Left renal pelvis (tissue), 4 donors: Measurements from ENCODE around the gene JUND. TPM values are rescaled to one million over a fixed set of nuclear protein-coding genes. Genes with fewer than 3 reads are reported as not detected.
A peak's percentile ranks its signal among the peaks of the same experiment; 100 is the strongest.
"Not testable (repeated sequence)": the region's sequence is repeated elsewhere in the genome, so short reads cannot be mapped to it uniquely, and the experiment has no call there.

Experiments used
- DNase-seq, 4 donors: peaks; one replicate each; pipeline ENCODE4 v3.0.0-alpha.2; 2013; ENCODE audit warnings: low read depth in 4 of 4, low spot score in 3 of 4
- polyA plus RNA-seq, 4 donors: library from polyadenylated mRNA; unstranded; fragments of 120-200 nt; gene quantifications; one replicate each; pipeline ENCODE4 v1.2.1, GENCODE V29; 2013; ENCODE audit not compliant: insufficient read length in 4 of 4

Gene JUND
- polyA plus RNA-seq = 100 to 1,000 TPM in 2 of 4 donors, 10 to 100 TPM in 2; 57.4 to 363 (median 84.8) TPM

DNA sequence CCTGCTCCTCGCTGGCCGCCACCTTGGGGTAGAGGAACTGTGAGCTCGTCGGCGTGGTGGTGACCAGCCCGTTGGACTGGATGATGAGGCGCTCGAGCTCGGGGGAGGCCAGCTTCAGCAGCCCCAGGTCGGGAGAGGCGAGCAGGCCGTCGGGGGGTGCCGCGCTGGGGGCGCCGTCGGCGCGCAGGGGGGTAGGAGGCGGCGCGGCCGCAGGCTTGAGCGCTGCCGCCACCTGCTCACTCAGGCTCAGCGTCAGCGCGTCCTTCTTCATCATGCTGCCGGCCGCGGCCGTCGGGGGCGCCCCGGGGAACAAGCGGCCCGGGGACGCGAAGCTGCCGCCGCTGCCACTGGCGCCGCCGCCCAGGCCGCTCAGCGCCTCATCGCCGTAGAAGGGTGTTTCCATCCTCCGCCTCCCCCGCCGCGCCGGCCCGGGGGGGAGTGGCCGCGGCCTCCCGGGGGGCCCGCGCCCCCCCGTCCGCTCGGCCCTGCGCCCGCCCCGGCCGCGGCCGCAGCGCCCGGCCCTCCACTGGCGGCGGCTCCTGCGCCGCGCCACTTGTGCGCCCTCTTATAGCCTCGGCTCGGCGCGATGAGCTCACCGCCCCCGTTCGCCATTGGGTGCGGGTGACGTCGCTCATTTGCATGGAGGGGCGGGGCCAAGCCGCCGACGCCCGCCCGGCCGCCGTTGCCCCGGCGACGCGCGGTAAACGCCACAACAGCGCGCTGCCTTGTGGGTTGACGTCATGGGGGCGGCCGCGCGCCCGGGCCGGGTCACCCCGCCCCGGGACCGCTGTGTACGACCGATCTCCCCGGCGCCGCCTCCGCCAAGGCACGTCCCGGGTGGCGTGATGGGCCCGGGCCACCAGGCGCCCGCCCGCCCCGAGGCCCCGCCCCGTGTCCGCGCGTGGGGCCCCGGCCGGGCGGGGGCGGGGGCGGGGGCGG, at the start of gene JUND:
TSS of gene JUND (minus strand) at position 541 of the 939 bp plus-strand sequence. CDS start at position 403, 138 bp downstream.
- DNase-seq = peak; percentile 90 to 96 (median 94)

DNA sequence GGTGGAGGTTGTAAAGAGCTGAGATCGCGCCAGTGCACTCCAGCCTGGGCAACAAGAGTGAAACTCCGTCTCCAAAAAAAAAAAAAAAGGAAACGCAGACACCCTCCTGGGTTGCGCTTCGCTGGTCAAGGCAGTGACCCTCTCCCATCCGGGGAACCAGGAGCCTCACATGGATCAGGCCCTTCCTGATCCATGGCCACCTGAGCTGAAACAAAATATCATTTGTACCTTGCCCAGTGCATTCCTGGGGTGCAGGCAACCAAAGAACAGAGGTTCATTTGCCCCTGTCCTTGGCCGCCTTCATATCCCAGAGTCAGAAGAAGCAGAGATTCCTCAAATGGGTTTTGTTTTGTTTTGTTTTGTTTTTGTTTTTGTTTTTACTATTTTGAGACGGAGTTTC, 49.4 kb upstream of the JUND start:
- no peak for DNase-seq

DNA sequence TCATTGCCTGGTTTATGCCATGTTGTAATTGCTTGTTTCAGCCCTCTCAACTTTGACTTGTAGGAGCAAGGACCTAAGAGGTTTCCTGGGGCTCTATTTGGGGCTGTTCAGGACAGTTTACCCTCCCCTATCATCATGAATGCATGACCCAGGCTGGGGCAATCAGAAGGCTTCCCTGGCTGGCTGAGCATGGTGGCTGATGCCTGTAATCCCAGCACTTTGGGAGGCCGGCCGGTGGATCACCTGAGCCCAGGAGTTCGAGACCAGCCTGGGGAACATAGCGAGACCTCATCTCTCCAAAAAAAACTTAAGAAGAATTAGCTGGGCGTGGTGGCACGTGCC, 47.6 kb upstream of the JUND start:
- DNase-seq = no peak

DNA sequence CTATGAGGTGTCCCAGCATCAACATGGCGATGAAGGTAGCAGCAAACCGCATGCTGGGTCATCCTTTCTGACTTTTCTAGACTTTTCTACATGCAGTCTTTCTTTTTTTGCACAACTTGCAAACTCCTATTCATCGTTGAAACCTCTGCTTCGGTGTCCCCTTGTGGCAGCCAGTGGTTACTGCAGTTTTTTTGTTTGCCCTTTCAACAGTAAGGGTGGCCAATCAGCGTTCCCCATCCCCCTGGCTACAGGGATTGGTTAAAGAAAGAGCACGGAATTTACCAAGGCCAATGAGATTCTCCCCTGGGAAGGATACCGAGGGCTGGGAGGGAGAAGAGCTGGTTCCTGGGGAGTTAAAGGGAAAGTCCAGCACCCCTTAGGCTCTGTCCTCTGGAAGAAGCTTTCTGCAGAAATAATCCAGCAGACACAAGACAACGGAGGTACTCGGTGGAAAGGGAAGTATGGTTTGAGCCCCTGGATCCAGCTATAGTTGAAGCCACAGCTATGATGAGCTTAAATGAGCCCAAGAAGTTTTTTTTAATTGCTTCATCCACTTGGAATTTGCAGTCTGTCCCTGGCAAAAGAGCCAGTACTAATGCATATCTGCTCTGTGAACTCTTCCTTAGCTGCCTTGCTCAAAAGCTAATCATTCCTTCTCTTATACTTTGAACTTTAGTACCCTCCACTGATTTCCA, 47.1 kb upstream of the JUND start:
- DNase-seq = peak; percentile 90 to 96 (median 93)

DNA sequence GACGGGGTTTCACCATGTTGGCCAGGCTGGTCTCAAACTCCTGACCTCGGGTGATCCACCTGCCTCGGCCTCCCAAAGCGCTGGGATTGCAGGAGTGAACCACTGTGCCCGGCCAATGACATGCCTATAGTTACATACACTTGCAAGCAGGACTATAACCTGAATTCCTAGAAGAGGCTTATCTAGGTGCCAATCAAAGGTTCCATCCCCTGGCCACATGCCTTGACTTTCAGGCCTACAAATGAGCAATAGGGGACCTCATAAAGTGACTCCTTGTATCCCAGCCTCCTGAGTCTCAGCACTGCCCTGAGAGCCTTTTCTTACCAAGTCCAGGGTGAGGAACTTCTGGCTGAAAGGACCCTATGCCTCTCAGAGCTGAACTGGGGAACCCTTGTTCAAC, 45.4 kb upstream of the JUND start:
- no peak for DNase-seq

DNA sequence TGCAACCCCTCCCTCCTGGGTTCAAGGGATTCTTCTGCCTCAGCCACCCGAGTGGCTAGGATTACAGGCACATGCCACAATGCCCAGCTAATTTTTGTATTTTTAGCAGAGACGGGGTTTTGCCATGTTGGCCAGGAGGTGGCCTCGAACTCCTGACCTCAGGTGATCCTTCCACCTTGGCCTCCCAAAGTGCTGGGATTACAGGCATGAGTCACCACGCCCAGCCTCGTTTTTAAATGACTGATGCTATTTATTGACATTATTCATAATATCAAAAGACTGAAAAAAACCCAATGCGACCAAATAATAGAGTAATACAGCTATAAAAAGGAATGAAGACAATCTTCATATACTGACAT, 42.9 kb upstream of the JUND start:
- DNase-seq = not testable (repeated sequence)

DNA sequence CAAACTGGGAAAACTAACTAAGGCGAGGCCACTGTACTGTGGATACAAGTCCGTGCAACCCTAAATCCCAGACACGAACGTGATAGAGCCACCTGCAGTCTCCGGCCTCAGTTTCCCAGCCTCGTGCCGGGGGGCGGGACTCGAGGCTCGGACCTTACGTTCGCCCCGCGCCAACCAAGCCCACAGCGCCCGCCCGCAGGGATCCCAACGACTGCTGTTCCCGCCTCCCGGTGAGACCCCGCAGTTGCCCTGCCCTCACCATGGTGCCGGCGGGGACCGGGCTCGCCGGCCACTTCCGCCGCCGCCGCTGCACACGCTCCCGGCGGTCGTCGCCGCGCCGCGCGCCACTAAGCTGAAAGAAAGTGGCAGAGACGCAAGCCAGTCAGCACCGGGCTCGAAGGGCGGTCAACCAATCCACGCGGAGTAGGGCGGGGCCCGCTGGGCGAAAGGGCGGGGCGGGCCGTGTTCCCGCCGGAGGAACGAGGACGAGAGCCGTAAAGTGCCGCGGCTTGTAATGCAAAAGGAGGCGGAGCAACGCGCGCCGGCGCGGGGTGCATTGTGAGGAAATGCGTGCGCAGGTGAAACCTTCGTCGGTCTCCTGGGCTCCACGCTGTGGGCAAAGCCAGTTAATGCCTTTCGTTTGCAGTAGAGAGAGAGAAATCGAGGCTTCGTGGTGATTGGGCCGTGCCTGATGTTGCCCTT, 41.5 kb upstream of the JUND start, which contains the start of gene LSM4:
TSS of gene LSM4 (minus strand) at position 318 of the 702 bp plus-strand sequence. CDS start at position 262, 56 bp downstream.
- peak; percentile 89 to 94 (median 93) for DNase-seq

DNA sequence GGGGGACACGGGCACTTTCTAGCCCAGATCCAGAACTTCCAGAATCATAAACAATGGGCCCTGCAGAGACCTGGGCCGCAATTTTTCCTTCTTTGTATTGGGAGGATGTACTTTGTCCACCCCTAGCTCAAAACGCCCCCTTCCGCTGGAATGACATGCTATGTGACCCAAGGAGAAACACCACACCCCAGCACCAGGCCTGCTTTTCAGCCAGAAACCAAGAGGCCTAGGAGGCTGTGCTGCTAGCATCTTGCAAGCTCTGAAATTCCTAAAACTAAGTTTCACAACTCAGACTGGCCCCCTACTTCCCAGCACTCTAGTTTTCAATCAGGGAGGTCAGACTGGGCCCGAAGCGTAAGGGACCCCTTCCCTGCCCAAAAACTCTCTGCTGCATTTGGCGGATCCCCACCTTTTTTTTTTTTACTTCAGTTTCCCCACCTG, 40.9 kb upstream of the JUND start:
- no peak for DNase-seq

DNA sequence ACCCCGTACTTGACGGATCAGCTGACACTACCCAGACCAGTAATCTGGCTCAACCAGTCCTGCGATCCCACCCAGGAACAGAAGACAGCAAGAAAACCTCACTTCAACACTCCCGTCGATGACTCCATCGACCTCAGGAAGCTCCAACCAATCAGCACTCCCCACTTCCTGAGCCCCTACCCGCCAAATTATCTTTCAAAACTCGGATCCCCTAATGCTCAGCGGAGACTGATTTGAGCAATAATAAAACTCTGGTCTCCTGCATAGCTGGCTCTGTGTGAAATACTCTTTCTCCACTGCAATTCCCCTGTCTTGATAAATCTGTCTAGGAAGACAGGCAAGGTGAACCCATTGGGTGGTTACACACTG, 40.3 kb upstream of the JUND start:
- DNase-seq = no peak

DNA sequence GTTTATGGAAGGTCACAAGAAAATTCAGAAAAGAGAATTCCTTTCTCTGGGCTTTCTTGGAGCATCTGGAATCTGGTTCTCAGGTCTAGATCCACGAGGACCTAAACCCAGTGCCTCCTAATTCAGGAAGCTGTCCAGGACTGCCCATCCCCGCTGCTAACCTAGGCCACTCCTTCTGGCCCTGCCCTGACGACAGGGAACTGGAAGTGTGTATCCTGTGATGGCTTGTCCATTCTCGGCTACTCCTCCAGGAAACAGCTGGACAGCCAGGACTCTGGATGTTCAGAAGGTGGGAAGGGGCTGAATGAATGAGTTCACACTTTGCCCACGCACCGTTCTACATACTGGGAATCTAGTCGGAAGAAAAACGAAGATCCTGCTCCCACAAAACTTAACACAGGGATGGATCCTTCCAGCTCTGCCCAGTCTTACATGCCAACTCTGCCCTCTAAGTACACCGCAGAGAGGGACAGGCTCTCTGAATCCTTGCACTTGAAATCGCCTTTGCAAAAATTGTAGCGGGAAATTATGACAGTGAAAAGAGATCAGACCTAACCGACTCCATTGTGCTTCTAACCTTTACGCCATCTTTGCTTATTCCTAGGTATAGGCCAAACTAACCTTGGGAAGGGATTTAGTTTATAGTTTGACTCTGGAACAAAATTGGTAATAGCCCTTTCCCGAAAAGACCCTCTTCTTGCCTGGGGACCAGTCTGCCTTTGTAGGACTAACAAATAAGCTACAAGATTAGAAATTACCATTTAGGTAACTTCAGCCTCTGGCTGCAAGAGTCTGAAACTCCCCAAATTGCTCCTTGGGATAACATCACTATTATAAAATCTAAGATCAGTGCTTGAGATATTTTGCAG, 39.7 kb upstream of the JUND start:
- DNase-seq = no peak

DNA sequence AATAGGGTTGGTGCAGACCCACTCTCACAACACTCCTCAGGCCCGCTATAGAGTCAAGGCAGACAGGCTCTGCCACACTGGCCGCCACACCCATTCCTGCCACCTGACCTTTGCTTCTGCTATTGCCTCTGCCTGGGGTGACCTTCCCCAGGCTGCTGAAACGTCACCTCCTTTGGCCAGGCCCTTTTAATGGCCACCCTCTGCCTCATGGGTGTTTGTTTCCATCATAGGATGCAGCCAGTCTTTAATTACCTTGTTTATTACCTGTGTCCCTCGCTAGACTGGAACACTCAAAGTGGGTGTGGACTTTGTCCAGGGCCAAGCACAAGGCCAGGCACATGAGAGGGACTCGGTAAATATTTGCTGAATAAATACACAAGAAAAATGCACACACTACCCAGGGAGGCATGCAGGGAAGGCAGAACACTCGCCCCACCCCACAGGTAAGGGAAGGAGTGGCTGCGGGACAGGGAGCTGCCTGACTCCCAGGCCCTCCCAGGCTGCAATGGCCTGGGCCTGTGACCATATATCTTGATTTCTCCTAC, 38.2 kb upstream of the JUND start:
- no peak for DNase-seq

DNA sequence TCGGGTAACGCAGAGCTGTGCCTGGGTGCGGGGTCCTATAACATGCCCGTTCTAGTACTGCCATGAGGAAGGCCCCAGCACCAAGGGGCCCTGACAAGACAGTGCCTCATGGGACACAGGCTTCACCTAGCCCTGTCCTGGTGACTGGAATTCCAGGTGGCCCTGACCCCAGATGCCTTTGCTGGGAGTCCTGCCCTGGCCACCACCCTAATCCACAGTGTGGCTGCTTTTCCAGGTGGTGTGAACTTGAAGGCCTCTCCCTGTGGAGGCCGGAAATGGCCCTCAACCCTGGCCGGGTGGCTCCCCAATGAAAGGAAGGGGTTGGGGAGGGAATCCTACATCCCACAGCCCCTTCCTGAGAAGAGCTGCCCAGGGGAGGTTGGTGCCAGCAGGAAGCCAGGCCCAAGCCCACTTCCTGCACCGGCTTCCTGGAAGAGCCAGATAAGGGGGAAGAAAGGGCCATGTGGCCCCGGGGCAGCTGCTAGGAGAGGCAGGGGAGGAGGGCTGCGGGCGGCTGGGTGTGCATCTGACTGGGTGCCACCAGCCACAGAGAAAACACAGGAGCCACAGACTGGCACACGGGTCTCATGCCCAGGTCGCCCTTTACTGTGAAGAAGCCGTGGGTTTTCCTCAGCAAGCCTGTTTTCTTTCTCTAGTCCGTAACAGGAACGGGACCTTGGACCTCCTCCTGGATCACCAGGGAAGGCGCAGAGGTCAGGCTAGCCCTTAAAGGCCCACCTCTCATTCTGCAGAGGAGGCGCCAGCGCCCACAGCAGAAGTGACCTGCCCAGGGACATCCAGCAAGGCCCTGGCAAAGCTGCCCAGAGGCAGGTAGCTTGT, 36.8 kb upstream of the JUND start:
- DNase-seq = no peak

DNA sequence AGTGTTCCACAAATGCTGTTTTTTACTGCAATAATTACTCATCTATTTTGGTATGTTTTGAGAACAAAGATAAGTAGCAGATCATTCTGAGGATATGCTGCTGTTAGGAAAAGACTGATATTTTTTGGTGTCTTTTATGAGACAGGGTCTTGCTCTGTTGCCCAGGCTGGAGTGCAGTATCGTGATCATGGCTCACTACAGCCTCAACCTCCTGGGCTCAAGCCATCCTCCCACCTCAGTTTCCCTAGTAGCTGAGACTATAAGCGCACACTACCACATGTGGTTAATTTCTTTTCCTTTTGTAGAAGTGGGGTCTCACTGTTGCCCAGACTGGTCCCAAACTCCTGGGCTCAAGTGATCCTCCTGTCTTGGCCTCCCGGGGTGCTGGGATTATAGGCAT, 32.0 kb upstream of the JUND start:
- no peak for DNase-seq

DNA sequence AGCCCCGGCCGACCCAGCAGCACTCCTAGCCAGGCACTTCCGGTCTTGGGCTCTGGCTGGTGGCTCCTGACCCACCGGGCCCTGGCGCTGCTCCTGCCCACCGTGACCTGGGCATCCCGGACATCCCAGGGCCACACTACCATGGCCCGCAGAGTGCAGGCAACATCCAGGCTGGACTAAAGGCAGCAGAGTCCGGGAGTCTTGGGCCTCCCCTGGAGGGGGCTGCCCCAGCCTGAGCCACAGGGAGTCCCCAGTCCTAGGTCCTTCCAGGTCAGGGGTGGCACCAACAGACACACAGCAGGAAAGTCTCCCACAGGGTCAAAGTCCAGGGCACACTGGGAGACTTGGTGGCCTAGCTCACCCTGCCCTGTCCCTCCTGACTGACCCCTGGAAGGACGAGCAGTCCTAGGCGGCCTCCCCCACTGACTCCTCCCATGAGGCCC, 30.7 kb upstream of the JUND start:
- DNase-seq = no peak

DNA sequence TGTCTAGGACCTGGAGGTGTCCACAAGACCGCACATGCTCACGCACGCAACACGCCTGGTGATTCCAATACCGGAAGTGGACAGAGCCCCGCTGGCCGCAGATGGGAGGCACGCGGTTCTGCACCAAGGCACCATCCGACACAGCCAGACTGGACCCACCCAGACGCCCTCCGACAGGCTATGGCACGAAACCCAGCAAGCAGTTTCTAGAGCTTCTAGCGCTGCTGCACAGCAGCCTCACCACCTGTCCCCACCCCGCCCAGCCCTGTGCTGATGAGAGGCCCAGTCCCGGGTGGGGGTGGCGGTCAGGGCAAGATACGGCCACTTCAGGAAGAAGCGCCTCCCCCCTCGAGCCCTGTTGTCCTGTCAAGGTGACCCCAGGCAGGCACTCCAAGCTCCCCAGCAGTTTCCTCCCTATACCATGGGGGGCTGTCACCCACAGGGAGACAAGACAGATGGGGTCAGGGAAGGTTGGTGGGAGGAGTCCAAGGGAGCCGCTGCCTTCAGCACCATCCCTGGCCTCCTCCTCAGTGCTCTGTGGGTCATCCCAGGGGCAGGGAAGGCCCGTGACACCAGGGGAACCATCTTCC, 30.2 kb upstream of the JUND start:
- no peak for DNase-seq

DNA sequence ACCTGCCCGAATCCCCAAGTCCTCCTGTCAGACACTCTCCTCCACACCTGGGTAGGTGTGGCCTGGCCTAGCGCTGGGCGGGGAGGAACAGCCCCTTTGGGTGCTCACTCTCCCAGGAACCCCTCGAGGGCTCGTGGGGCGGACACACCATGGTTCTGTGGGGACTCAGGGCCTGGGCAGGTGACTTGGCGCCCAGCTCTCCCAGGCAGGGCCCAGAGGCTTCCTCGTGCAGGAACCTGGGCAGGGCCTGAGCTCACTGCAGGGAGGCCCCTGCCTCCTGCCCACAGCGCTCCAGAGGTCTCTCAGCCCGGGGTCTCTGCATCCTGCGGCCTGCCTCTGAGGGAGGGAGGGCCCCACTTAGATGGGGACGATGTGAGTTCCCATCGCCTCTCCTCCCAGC, 29.5 kb upstream of the JUND start:
- DNase-seq = no peak

DNA sequence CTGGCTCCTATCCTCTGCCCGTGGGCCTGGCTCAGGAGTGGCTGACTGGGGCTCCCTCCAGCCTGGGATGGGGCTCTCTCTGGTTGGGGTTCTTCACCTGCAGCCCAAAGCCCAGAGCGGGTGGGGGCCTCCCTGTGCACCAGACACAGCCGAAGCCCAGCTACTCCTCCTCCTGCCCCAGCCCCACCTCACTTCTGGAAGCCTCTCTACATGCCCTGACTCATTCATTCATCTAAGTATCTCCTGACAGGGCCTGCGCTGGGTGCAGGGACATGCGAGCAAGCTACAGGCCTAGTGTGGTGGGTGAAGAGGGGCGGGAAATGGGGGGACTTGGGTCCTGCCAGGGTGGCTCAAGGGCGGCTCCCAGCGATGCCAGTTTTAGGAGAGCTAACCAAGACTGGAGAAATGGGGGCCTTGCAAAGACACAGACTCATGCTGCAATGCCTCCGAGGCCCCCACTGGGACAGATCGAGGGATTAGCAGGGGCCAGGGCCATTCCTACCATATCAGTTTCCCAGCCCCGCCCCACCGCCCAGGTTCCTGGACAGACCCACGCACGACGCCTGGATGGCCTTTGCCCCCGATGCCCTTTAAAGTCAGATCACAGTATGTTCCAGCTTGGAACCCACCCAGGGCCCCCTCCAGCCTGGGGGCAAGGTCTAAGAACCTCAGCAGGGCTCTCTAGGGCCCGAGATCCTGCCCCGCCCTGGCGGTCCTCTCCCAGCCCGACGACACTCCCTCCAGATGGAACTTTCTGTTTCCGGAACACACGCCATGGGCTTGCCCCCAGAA, 28.9 kb upstream of the JUND start:
- DNase-seq = no peak
